ENCODE data around the gene TMEM154. TPM values are rescaled to one million over a fixed set of nuclear protein-coding genes. Genes with fewer than 3 reads are reported as not detected.

TMEM154 gene
- total RNA-seq, 3 donors from 2014 or later: 1.3 to 7.2 (median 5.6) TPM

DNA sequence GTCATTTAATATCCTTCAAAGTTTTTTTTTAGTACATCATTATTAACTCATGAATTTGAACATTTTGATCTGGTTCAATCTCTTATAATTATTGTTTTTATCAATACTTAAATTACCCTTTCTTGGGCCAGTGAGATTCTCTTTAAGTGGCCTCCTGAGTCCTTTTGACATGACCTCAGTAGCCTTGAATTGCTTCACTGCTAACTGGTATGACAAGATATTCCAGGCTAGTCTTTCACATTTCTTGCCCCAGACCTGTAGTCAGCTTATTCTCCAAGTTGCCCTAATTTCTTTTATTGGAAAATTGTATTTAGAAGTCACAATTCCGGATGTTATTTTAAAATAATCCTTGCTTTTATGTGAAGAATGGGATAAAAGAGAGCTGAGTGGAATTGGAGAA lies 108.5 kb downstream of the TMEM154 start:
- H3K4me1 ChIP-seq: no peaks in the 10 kb centered on the region
- TF ChIP-seq, protein P1, sequence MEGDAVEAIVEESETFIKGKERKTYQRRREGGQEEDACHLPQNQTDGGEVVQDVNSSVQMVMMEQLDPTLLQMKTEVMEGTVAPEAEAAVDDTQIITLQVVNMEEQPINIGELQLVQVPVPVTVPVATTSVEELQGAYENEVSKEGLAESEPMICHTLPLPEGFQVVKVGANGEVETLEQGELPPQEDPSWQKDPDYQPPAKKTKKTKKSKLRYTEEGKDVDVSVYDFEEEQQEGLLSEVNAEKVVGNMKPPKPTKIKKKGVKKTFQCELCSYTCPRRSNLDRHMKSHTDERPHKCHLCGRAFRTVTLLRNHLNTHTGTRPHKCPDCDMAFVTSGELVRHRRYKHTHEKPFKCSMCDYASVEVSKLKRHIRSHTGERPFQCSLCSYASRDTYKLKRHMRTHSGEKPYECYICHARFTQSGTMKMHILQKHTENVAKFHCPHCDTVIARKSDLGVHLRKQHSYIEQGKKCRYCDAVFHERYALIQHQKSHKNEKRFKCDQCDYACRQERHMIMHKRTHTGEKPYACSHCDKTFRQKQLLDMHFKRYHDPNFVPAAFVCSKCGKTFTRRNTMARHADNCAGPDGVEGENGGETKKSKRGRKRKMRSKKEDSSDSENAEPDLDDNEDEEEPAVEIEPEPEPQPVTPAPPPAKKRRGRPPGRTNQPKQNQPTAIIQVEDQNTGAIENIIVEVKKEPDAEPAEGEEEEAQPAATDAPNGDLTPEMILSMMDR (IDR thresholded peaks at IDR 0.05): no peak
- TF ChIP-seq POLR2AphosphoS5 (IDR thresholded peaks at IDR 0.05): no peak
- no peak for TF ChIP-seq POLR2A (IDR thresholded peaks at IDR 0.05)
- no peak overlapping the region for H3K4me3 ChIP-seq
- H3K27ac ChIP-seq: no peak overlapping the region
- no peaks in the 10 kb centered on the region for H3K9me3 ChIP-seq
- H3K36me3 ChIP-seq: no peaks in the 10 kb centered on the region
- intact Hi-C loops (cut with DNase I; ENCODE audit: low total_unique reads): no loop called here
- no peak for DNase-seq (ENCODE audit: low spot score in 2 of 2)
- H3K27me3 ChIP-seq: no peaks in the 10 kb centered on the region

Other genes starting within 250 kb of the TMEM154 start
- 100 to 1,000 TPM in 2 of 3 donors, 10 to 100 TPM in 1; 55.7 to 247 (median 117) TPM for gene FBXW7, start 143.9 kb downstream of the TMEM154 start, total RNA-seq
- gene TIGD4, start 99.7 kb upstream of the TMEM154 start, total RNA-seq: 1 to 10 TPM in 1 of 3 donors, under 1 TPM in 2; 0.16 to 1.6 (median 0.66) TPM
- gene ARFIP1, start 100.0 kb upstream of the TMEM154 start, total RNA-seq: 10 to 100 TPM; 25.3 to 54.9 (median 39.0) TPM